ENCODE results near the gene TFB2M.
"Not testable (repeated sequence)": the region's sequence is repeated elsewhere in the genome, so short reads cannot be mapped to it uniquely, and the experiment has no call there.

Gene TFB2M, protein sequence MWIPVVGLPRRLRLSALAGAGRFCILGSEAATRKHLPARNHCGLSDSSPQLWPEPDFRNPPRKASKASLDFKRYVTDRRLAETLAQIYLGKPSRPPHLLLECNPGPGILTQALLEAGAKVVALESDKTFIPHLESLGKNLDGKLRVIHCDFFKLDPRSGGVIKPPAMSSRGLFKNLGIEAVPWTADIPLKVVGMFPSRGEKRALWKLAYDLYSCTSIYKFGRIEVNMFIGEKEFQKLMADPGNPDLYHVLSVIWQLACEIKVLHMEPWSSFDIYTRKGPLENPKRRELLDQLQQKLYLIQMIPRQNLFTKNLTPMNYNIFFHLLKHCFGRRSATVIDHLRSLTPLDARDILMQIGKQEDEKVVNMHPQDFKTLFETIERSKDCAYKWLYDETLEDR

GRCh38 chr1:246566128-246566812, at the start of gene TFB2M, which contains the start of gene CNST:
Gene TFB2M, minus strand, starts transcription at chr1:246566261. Its CDS starts 123 bp downstream, at chr1:246566138.
Gene CNST, plus strand, starts transcription at chr1:246566456. Its CDS starts 25,107 bp downstream, at chr1:246591563.
- DNase-seq (ENCODE audit: extremely low read depth in 1 of 2, low read depth in 1 of 2): peak; percentile 95

DNA sequence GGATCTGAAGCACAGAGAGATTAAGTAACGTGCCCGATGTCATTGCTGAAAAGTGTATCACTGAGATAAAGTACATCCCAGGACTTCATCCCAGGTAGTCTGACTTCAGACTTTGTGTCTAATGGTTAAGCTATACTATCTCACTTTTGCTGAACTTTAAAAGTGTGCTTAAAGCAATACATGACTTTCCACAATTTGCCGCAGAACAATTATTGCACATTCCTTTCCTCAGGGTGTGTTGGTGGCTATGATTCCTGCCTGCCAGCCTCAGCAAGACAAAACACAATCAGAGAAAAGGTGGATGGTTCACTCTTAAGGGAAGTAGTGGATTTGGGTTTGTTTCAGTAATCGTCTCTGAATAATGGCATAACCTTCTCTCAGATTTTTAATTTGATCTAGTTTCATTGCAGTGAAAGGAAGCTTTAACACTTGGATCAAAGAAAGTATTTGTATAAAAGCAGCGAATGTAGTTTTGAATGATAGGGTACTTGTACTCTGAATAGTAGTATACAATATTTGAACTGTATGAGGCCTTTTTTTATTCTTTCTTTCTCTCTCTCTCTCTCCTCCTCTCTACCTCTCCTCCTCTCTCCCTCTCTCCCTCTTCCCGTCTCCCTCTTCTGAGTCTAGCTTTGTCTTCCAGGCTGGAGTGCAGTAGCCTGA, 47.2 kb upstream of the TFB2M start:
- DNase-seq (ENCODE audit: extremely low read depth in 1 of 2, low read depth in 1 of 2): no peak

- no peak for DNase-seq (ENCODE audit: extremely low read depth in 1 of 2, low read depth in 1 of 2)
These were observed 43.6 kb upstream of the TFB2M start for GRCh38 chr1:246609632-246610031.

DNA sequence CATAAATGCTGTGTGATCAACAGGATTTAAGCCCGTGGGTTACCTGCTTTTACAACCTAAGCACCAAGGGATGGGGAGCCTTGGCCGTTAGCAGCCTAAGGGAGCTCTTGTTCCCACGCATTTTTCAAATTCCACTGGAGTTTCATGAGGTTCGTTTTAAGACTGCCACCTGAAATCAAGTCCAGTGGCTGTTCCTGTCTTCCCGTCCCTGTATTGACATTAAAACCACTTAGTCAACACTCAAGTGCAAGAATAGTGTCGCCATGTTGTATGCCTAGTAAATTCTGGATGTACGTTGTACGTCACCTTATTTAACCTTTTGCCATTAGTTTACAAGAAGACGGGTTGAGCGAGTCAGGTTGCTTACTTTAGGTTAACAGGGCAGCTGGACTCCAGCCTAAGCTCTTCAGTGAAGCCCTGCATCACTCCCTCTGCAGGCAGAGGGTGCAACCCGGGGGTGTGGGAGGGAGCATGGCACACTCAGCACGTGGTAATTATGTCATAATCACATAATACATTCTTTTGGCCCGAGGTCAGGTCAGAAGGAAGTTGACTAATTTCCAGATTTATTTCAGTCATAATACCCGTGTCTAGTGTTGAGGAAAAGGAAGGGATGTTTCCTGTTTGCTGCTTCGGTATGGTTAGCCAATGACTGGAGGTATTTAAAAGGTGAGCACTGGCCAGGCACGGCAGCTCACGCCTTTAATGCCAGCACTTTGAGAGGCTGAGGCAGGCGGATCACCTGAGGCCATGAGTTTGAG, 42.7 kb upstream of the TFB2M start:
- peak in 1 of 2 donors; percentile 20 for DNase-seq (ENCODE audit: extremely low read depth in 1 of 2, low read depth in 1 of 2)

DNA sequence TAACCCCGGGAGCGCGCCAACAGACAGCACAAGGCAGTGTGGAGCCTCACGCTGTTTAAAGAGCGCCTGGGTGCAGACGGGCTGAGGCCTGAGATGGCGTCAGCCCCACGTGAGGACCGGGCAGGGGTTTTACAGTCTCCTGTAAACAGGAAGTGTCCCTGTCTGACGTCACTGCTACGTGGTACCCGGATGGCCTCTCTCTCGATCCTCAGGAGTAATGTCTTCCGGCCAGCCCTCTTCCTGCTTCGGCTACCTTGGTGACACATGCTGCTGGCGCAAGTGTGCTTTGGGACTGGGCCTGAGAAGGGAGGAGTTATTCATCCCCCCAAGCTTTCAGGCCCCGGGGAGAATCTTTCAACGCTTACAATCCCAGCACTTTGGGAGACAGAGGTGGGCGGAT, 41.4 kb upstream of the TFB2M start:
- DNase-seq (ENCODE audit: extremely low read depth in 1 of 2, low read depth in 1 of 2): no peak

DNA sequence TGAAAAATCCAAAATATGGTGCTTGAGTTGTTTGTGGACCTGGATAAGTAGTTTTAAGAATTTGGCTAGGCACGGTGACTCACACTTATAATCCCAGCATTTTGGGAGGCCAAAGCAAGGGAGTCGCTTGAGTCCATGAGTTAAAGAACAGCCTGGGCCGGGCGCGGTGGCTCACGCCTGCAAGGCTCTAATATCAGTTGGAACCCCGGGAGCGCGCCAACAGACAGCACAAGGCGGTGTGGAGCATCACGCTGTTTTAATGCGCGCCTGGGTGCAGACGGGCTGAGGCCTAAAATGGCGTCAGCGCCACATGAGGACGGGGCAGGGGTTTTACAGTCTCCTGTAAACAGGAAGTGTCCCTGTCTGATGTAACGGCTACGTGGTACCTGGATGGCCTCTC, 39.2 kb upstream of the TFB2M start:
- DNase-seq (ENCODE audit: extremely low read depth in 1 of 2, low read depth in 1 of 2): not testable (repeated sequence)

- DNase-seq (ENCODE audit: extremely low read depth in 1 of 2, low read depth in 1 of 2): peak in 1 of 2 donors; percentile 27
These were observed 36.1 kb upstream of the TFB2M start for GRCh38 chr1:246602194-246602593.

- DNase-seq (ENCODE audit: extremely low read depth in 1 of 2, low read depth in 1 of 2): no peak
These were observed 34.5 kb upstream of the TFB2M start for GRCh38 chr1:246600579-246600978.

- DNase-seq (ENCODE audit: extremely low read depth in 1 of 2, low read depth in 1 of 2): no peak
These were observed 33.3 kb upstream of the TFB2M start for GRCh38 chr1:246599315-246599714.

DNA sequence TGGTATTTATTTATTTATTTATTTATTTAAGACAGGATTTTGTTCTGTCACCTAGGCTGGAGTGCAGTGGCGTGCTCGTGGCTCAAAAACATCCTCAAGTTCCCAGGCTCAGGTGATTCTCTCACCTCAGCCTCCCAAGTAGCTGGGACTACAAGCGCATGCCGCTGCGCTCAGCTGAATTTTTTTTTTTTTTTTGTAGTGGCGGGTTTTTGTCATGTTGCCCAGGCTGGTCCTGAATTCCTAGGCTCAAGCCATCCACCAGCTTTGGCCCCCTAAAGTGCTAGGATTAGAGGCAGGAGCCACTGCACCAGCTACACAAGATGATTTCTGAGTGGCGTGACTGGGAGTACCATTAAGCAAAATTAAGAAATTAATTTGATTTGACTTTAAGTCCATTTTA, 31.9 kb upstream of the TFB2M start:
- DNase-seq (ENCODE audit: extremely low read depth in 1 of 2, low read depth in 1 of 2): no peak

GRCh38 chr1:246597340-246597739, 31.3 kb upstream of the TFB2M start:
- DNase-seq (ENCODE audit: extremely low read depth in 1 of 2, low read depth in 1 of 2): no peak

GRCh38 chr1:246595146-246595545, 29.1 kb upstream of the TFB2M start:
- no peak for DNase-seq (ENCODE audit: extremely low read depth in 1 of 2, low read depth in 1 of 2)

DNA sequence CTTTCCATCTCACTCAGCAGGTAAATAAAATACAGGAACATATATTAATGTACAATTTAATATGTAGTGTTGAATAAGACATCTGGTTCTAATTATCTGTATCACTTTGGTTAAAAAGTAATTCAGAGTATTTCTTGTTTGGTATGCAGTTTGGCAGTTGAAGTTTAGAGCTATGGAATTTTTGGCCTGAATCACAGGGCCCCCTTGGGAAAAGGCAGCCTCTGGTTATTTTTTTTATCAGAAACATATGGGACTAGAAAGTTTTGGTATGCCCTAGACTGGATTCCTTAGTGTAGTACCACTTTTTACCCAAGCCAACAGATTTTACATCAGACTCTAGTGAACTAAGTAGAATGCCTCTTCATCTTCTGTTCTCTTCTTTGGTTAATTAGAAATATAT, 26.6 kb upstream of the TFB2M start:
- DNase-seq (ENCODE audit: extremely low read depth in 1 of 2, low read depth in 1 of 2): no peak

GRCh38 chr1:246591958-246592357, 25.9 kb upstream of the TFB2M start:
- no peak for DNase-seq (ENCODE audit: extremely low read depth in 1 of 2, low read depth in 1 of 2)

- no peak for DNase-seq (ENCODE audit: extremely low read depth in 1 of 2, low read depth in 1 of 2)
These were observed 25.4 kb upstream of the TFB2M start for GRCh38 chr1:246591504-246591903.

DNA sequence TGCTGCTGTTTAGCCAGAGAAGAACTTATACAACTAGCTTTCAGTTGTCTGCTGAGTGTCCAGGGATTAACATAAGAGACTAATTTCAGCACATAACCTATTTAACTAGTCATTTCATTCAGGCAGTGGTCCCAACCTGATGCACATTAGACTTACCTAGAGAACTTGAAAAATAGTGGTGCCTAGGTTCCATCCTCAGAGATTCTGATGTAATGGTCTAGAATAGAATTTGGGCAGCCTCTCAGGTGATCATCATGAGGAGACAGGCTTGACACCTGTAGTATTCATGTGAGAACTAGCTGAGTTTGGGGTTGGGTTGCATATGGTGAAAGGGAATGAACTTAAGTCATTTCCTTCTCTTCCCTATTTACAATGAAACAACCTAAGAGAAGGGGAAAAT, 25.0 kb upstream of the TFB2M start:
- DNase-seq (ENCODE audit: extremely low read depth in 1 of 2, low read depth in 1 of 2): no peak

- DNase-seq (ENCODE audit: extremely low read depth in 1 of 2, low read depth in 1 of 2): not testable (repeated sequence)
These were observed 23.9 kb upstream of the TFB2M start for GRCh38 chr1:246589919-246590318.

- no peak for DNase-seq (ENCODE audit: extremely low read depth in 1 of 2, low read depth in 1 of 2)
These were observed 22.2 kb upstream of the TFB2M start for GRCh38 chr1:246588159-246588721.

DNA sequence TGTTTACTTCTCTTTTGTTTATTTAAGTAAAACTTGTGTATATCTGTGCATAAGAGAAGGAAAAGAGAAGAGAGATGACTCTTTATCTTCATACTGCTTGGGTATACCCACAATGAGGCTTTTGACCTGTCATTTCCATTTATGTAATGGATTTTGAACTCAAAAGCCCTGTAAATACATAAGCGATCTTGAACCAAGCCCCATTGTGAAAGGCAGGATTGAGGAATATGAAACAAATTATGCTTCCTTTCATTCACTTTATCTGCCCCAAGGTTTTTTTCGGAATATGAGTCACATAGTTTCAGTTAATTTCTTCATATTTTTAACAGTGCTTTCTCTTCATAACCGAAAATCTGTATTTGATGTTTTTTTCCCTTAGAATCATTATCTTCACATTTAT, 21.5 kb upstream of the TFB2M start:
- DNase-seq (ENCODE audit: extremely low read depth in 1 of 2, low read depth in 1 of 2): no peak

- DNase-seq (ENCODE audit: extremely low read depth in 1 of 2, low read depth in 1 of 2): no peak
These were observed 21.0 kb upstream of the TFB2M start for GRCh38 chr1:246587032-246587431.
